Left ventricle myocardium inferior (tissue), 1 donor: ENCODE results near the gene TEX52. TPM values are rescaled to one million over a fixed set of nuclear protein-coding genes. Genes with fewer than 3 reads are reported as not detected.

Experiments used
- DNase-seq: peaks from one replicate; pipeline ENCODE4 v3.0.0-alpha.2; 2020
- H3K27ac ChIP-seq: fragments of 200-600 bp; replicated peaks from 2 replicates; pipeline ENCODE4 v1.8.0; 2021
- H3K27me3 ChIP-seq: fragments of 200-600 bp; 2 replicates; pipeline ENCODE4 v1.8.0; 2021; ENCODE audit warnings: low read depth
- H3K36me3 ChIP-seq: fragments of 200-600 bp; 2 replicates; pipeline ENCODE4 v1.8.0; 2021
- H3K4me1 ChIP-seq: fragments of 200-600 bp; 2 replicates; pipeline ENCODE4 v1.8.0; 2021
- H3K4me3 ChIP-seq: fragments of 200-600 bp; 2 replicates; pipeline ENCODE4 v1.8.0; 2021; ENCODE audit warnings: mild to moderate bottlenecking, moderate library complexity
- H3K9me3 ChIP-seq: fragments of 200-600 bp; replicated peaks from 2 replicates; pipeline ENCODE4 v1.8.0; 2021
- intact Hi-C: fragments of 100-400 bp; cut with micrococcal nuclease; formaldehyde crosslinking; loops from one replicate; pipeline ENCODE4 v1.11.0; 2022
- total RNA-seq: library from RNA; stranded (reverse); fragmentation: NEBNext Ultra II Directional; extraction: Animal tissue kit (Norgen Biotek cat#: 25700); gene quantifications from one replicate; pipeline ENCODE4 v1.2.1, GENCODE V29; 2021
- TF ChIP-seq, protein P1 (sequence below): fragments of 200-600 bp; IDR thresholded peaks from 2 replicates; pipeline ENCODE4 v1.8.0; 2021; ENCODE audit warnings: antibody characterized with exemption, mild to moderate bottlenecking, borderline replicate concordance
- donor health status: DM: no; HTN: yes; CAD: no; lungs with severe emphysema.

Gene TEX52
- total RNA-seq, 1 donor from 2014 or later = not detected

DNA sequence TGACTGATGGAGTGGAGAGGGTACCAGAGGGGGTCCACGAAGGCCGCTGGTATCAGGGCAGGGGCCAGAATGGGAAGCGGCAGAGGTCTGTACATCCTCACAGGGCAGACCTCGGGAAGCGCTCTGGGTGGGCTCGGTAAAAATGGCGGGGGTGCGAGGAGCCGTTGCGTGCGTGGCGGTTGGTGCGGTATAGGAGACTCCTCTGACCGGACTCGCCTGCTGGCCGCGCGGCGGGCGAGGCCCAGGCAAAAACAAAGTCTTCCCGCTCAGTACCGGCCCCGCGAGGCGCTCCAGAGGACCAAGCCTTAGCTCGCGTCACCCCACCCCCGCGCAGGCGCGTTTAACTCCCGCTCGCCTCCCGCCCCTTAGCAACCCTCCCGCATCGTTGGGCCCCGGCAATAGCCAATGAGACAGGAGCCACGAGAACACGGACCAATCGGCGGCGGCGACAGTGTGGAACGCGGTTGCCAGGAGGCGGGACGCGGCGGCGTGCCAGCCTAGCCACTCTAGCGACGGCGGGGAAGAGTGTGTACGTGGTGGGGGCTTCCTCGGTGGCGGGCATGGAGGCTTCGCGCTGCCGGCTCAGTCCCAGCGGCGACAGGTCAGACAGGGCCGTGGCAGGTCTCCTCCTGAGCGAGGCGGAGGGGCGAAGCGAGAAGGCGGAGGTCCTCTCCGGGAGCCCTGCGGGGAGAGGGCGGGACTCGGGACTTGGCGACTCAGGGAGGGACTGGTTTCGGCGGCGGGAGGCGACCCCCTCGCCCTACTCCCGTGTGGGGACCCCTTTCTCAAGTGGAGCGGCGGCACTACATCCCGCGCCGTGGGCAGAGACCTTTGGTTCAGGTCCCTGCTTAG is 33.8 kb upstream of the TEX52 start, which contains the start of gene TULP3:
Gene TULP3 (plus strand): TSS at position 504 of the 852 bp plus-strand sequence. CDS start 57 bp downstream, at position 561.
- intact Hi-C loops = no loop called here
- H3K9me3 ChIP-seq = no peaks in the 10 kb centered on the region
- peak; percentile 99 for DNase-seq
- no peaks in the 10 kb centered on the region for H3K36me3 ChIP-seq
- H3K4me3 ChIP-seq = peak within 1 kb of the TSS; percentile 89
- peak within 1 kb of the TSS; percentile 90 for H3K27ac ChIP-seq
- no peaks in the 10 kb centered on the region for H3K27me3 ChIP-seq
- peaks cover 35% of the 10 kb centered on the region for H3K4me1 ChIP-seq
- TF ChIP-seq, protein P1, sequence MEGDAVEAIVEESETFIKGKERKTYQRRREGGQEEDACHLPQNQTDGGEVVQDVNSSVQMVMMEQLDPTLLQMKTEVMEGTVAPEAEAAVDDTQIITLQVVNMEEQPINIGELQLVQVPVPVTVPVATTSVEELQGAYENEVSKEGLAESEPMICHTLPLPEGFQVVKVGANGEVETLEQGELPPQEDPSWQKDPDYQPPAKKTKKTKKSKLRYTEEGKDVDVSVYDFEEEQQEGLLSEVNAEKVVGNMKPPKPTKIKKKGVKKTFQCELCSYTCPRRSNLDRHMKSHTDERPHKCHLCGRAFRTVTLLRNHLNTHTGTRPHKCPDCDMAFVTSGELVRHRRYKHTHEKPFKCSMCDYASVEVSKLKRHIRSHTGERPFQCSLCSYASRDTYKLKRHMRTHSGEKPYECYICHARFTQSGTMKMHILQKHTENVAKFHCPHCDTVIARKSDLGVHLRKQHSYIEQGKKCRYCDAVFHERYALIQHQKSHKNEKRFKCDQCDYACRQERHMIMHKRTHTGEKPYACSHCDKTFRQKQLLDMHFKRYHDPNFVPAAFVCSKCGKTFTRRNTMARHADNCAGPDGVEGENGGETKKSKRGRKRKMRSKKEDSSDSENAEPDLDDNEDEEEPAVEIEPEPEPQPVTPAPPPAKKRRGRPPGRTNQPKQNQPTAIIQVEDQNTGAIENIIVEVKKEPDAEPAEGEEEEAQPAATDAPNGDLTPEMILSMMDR = peak; percentile 22

DNA sequence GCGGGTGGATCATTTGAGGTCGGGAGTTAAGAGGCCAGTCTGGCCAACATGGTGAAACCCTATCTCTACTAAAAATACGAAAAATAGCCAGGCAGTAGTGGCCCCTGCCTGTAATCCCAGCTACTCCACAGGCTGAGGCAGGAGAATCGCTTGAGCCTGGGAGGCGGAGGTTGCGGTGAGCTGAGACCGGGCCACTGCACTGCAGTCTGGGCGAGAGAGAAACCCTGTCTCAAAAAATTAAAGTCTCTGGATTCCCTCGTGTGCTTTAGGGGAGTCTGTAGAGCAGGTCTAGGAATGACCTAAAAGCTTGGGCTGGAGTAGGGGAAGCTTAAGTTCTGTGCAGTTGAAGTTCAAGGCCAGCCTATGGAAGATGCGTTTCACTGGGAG is 33.2 kb upstream of the TEX52 start:
- Histone ChIP-seq H3K27me3 (no peaks in the 10 kb centered on the region), H3K4me3 (peak overlapping the region; percentile 89), H3K4me1 (peaks cover 31% of the 10 kb centered on the region), H3K9me3 (no peaks in the 10 kb centered on the region), H3K36me3 (no peaks in the 10 kb centered on the region), H3K27ac (peak overlapping the region; percentile 90)
- intact Hi-C loops = no loop called here
- DNase-seq = no peak
- TF ChIP-seq, protein P1 = no peak

DNA sequence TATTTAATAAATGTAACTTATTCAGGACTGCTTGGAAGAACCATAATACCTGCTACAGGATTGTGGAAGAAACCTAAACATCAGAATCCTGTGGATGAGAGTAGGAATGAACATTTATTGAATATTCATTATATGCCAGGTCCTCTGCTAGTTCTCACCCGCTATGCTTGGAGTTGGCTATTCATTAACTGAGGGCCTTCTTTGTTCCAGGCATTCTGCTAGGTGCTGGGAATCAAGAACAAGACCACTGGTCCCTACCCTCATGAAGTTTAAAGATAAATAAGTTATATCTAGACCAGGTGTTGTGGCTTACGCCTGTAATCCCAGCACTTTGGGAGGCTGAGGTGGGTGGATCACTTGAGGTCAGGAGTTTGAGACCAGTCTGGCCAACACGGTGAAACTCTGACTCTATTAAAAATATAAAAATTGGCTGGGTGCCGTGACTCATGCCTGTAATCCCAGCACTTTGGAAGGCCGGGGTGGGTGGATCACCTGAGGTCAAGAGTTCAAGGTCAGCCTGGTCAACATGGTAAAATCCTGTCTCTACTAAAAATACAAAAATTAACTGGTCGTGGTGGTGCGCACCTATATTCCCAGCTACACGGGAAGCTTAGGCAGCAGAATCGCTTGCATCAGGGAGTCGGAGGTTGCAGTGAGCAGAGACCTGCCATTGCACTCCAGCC is 30.1 kb upstream of the TEX52 start:
- Histone ChIP-seq H3K9me3 (no peaks in the 10 kb centered on the region), H3K27ac (no peak overlapping the region), H3K4me3 (no peak overlapping the region), H3K36me3 (no peaks in the 10 kb centered on the region), H3K4me1 (peaks cover 16% of the 10 kb centered on the region), H3K27me3 (no peaks in the 10 kb centered on the region)
- TF ChIP-seq, protein P1 = no peak
- intact Hi-C loops = no loop called here
- no peak for DNase-seq

DNA sequence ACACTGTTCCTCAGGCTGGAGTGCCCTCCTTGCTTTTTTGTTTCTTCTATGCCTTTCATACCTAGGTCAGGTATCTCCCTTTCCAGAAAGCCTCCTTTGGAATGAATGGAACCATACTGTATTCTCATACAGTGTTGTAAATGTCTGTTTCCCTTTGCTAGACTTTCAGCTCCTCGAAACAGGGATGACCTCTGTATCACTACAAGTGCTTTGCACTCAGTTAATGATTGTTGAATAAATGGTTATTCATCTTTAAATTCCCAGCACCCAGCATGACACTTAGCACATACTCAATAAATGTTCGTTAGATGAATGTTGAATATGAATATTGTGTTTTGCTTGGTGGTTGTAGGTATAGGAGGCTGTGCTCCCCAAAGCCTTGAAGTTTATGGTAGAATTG is 28.0 kb upstream of the TEX52 start:
- no peaks in the 10 kb centered on the region for H3K9me3 ChIP-seq
- no peaks in the 10 kb centered on the region for H3K4me1 ChIP-seq
- intact Hi-C loops = no loop called here
- TF ChIP-seq, protein P1 = no peak
- no peaks in the 10 kb centered on the region for H3K36me3 ChIP-seq
- no peak overlapping the region for H3K27ac ChIP-seq
- no peaks in the 10 kb centered on the region for H3K27me3 ChIP-seq
- no peak for DNase-seq
- H3K4me3 ChIP-seq = no peak overlapping the region

DNA sequence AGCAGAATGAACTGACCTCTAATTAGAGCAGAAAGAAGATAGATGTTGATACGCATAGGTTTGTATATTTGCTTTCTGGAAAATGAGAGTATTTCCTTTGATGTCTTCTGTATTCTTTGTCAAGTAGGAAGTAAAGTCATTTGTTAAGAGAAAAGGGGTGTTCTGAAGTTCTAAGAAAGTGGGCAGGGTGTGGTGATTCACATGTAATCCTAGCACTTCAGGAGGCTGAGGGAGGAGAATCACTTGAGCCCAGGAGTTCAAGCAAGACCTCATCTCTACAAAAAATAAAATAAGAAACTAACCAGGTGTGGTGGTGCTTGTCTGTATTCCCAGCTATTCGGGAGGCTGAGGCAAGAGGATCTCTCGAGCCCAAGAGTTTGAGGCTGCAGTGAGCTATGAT is 23.0 kb upstream of the TEX52 start:
- Histone ChIP-seq H3K27ac (no peak overlapping the region), H3K4me3 (no peak overlapping the region), H3K36me3 (no peaks in the 10 kb centered on the region), H3K4me1 (peaks cover 23% of the 10 kb centered on the region), H3K27me3 (no peaks in the 10 kb centered on the region), H3K9me3 (no peaks in the 10 kb centered on the region)
- TF ChIP-seq, protein P1 = no peak
- no peak for DNase-seq
- intact Hi-C loops = no loop called here
